TTC549 (cell line): Measurements from ENCODE around the gene CDCA4.
"Not testable (repeated sequence)": the region's sequence is repeated elsewhere in the genome, so short reads cannot be mapped to it uniquely, and the experiment has no call there.

Source experiments
- FAIRE-seq: peaks from 2 replicates; lab custom pipeline; 2012; peaks lifted over from hg19 to GRCh38; lab: Jason Lieb, UNC

Gene CDCA4

GRCh38 chr14:105058521-105059034, 37.7 kb upstream of the CDCA4 start:
- no peak for FAIRE-seq

DNA sequence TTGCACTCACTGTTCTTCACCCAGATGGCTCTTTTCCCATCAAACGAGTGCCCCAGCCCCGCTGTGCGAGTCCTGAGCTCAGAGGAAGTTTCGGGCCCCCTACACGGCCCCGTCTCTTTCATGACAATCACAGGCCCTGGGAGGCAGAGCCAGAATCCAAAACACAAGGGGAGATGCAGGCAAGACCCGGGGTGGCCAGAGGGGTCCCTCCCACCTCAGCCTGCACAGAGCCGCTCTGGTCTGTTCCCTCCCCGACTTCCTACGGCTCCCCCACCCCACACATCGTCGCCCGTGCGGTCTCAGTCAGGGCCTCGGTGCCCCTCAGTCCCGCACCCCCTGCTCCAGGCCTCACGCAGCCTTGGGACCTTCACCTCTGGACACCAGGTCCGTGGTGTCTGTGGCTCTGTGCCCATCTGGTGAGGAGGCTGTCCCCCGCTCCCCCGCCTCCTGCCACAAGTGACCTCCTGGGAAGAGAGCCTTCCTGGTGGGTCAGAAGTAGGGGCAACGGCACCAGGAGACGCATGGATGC, 35.5 kb upstream of the CDCA4 start:
- no peak for FAIRE-seq

DNA sequence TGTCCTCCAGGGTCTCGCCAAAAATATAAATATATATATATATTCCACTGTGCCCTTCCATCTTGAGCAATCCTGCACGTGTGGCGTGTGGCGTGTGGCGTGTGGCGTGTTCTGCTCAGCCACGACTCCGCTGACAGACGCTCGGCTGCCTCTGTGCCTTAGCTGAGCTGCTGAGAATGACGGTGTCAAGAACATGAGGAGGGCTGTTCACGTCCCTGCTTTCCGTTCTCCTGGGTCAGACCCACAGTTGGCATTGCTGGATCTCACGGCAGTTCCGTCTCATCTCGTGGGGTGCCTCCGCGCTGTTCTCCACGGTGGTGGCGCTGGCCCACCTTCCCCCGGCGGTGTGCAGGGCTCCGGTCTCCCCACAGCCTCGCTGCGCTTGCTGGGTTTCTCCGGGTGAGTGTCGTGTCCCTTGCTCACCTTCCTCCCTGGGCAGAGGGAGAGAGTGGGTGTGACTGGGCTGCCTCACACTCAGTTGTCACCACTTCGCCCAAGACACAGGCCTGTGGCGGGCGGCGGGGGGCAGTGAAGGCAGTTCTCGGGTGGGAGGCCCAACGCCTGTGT, 34.9 kb upstream of the CDCA4 start:
- FAIRE-seq = no peak

DNA sequence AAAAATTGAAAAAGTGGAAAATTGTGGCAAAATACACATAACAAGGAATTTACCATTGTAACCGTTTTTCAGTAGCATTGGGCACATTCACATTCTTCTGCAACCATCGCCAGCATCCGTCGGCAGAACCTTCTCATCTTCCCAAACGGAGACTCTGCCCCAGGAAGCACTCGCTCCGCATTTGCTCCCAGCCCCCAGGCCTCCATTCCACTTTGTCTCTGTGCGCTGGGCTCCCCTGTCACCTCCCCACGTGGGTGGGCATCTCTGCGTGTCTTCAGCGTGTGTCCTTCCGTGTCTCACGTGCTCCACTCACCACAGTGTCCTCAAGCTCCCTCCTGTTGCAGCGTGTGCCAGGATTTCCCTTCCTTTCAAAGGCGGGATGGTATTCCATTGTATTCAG, 34.5 kb upstream of the CDCA4 start:
- FAIRE-seq = no peak

GRCh38 chr14:105053996-105054395, 33.1 kb upstream of the CDCA4 start:
- no peak for FAIRE-seq

GRCh38 chr14:105053421-105053820, 32.5 kb upstream of the CDCA4 start:
- FAIRE-seq = no peak

DNA sequence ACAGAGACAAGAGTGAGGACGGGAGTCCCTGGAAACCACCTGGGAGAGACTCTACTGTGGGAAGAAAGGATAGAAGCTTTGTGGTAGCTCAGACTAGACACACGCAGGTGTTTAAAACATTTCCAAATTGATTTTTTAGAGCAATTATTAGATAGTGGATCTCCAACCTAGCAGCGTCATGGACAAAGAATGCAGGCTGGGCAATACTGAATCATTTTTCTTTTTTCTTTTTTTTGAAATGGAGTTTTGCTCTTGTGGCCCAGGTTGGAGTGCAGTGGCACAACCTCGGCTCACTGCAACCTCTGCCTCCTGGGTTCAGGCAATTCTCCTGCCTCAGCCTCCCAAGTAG, 31.2 kb upstream of the CDCA4 start:
- FAIRE-seq = no peak

- FAIRE-seq = no peak
Measured at GRCh38 chr14:105051182-105052109, 30.6 kb upstream of the CDCA4 start.

GRCh38 chr14:105050551-105050897, 29.6 kb upstream of the CDCA4 start:
- no peak for FAIRE-seq

DNA sequence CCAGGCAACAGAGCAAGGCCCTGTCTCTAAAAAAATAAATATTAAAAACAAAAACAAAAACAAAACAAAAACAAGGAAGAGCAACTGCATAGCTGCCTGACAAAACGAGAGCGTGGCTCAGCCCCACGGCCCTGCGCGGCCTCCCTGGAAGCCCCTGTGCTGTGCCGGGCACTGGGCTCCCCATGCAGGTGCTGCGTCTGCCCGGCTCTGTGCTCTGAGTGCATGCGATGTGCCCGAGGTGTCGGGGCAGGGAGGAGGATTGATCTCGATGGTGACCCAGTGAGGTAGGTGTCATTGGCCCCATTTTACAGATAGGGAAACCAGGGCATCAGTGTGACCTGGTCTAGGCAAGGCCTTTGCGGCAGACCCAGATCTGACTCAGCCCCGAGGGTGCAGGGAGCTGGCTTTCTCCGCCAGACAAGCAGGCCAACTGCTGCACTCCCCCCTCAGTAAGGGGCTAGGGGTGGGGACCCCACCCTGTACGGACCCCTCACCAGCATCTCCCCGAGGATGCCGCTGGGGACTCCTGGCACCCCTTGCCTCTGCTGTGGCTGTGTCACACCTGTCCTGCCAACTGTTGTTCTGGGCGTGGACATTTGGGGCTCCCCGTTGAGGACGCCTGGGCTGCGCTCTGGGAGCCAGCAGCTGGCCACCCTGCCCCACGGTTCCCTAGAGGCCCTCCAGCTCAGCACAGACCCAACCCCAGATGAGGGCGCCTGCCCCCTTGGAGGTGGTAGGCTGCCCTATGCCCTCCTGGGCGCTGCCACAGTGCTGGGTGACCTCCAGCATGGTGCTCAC, 29.1 kb upstream of the CDCA4 start:
- no peak for FAIRE-seq

DNA sequence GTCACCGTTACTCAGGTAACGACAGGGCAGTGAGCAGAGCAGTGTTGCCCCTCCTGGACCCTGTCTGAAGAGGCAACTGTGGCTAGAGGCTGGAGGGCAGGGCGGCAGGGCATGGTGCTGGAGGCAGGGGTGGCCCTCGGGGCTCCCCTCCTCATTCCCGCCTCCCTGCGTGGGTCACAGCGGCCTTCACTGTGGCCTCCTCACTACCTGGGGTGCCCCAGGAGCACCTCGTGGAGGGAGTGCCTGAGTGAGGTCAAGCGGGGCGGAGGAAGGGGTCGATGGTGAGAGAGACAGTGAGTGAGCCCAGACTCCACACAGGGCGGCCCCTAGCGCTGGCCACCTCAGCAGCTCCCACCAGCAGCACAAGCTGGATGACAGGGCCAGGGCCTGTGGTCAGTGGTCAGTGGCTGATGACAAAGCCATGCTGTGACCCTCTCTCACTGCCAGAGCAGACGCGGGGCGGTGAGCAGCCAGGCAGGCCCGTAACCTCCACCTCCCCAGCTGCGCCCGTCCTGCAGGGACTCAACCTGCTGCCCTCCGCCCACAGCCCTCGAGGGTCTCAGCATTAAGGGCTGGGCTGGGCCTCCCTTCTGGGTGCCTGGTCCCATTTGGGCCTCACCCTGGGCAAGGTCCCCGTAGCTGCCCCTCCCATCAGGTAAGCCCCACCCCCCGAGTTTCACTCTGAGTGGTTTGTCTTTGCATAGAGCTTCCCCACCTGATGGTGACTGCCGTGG, 26.6 kb upstream of the CDCA4 start:
- no peak for FAIRE-seq

GRCh38 chr14:105046891-105047282, 26.0 kb upstream of the CDCA4 start:
- FAIRE-seq = no peak

DNA sequence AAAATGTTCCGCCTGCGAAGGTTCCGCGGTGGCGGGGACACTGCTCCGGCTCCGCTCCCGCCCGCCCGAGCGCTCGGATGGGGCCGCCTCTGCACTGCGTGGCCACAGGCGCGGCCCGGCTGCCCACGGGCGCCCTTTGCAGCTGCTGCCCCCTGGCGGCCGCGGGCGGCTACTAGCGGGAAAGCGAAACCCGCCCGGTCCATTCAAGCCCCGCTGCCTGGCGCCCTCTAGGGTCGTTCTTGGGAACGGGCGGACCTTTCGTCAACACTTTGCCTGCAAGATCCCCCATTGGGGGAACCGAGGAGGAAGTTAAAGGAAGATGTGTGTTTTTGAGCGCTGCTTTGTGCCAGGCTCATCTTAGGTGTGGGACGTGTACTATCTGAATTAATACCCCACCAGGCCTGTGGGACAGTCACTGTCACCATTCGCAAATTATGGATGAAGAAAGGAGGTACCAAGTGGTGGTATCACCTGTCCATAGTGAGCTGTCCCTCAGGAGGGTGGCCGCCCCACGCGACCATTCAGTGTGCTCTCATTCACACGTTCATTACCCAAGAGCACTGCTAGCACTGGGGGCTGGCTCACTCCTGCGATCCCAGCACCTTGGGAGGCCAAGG, 24.9 kb upstream of the CDCA4 start:
- FAIRE-seq = no peak

DNA sequence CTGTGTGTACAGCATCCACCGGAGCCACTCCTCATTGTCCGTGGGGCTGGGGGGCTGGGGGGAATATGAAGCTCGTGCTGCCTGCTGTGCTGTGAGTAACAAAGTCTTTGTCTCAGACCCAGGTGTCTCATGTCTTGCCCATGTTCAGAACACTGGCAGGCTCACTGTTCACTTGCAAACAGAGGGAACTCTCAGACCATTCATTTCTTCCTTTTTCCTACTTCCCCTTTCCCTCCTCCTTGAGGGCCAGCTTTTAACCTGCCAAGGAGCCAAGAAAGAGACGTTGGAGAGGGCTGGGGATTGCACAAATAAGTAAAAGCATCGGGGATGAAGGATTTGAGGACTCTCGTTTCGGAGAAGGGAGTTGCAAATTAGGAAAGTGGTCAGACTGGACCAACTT, 22.8 kb upstream of the CDCA4 start:
- FAIRE-seq = no peak

GRCh38 chr14:105042813-105043212, 21.9 kb upstream of the CDCA4 start:
- FAIRE-seq = no peak

- FAIRE-seq = no peak
Measured at GRCh38 chr14:105041841-105042765, 21.2 kb upstream of the CDCA4 start.

GRCh38 chr14:105039458-105040205, 18.7 kb upstream of the CDCA4 start:
- no peak for FAIRE-seq

- not testable (repeated sequence) for FAIRE-seq
Measured at GRCh38 chr14:105035616-105036015, 14.7 kb upstream of the CDCA4 start.

DNA sequence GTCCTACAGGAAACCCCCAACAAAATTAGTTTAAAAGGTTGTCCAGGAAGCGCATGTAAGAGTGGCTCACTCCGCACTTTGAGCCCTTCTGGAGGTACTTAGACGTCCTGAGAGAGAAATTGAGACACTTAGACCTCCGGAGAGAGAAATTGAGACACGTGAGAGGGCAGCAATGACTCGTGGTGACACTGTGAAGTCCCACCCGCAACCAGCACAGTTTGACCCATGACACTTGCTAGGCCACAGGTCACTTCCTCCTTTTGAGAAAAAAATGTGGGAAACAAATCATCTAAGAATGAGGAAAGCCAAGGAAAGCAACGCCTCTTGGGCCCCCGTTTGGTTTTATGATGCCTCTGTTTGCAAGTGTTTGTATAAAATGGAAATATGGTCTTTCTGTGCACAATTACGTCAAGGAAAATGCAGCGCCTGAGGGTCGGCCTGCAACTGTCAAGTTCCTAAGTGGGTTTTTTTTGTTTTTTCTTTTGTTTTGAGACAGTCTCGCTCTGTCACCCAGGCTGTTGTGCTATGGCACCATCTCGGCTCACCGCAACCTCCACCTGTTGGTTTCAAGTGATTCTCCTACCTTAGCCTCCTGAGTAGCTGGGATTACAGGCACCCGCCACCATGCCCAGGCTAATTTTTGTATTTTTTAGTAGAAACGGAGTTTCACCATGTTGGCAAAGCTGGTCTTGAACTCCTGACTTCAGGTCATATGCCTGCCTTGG, 13.6 kb upstream of the CDCA4 start:
- FAIRE-seq = no peak
